Thoracic aorta (tissue), 2 donors: ENCODE measurements around the gene FAM47E. TPM values are rescaled to one million over a fixed set of nuclear protein-coding genes. Genes with fewer than 3 reads are reported as not detected.

Experiments used
- ATAC-seq: fragments of 150-250 bp; one replicate; pipeline ENCODE4 v1.8.0; 2017; ENCODE audit warnings: low read depth; ENCODE audit not compliant: insufficient number of reproducible peaks, low FRiP score
- DNase-seq: peaks from one replicate; pipeline ENCODE4 v3.0.0-alpha.2; 2020; ENCODE audit warnings: low spot score
- H3K27ac ChIP-seq, 2 donors: fragments of 200-600 bp; sonication (generic); 1 replicate in 1 of 2; 2 replicates in 1 of 2; pipeline ENCODE4 v1.5.1; 2016; ENCODE audit warnings: mild to moderate bottlenecking in 2 of 2, moderate library complexity in 2 of 2
- H3K27me3 ChIP-seq: fragments of 200-600 bp; sonication (generic); replicated peaks from 2 replicates; pipeline ENCODE4 v1.6.0; 2016; ENCODE audit warnings: mild to moderate bottlenecking; ENCODE audit not compliant: insufficient read depth
- H3K36me3 ChIP-seq: fragments of 200-600 bp; sonication (generic); one replicate; pipeline ENCODE4 v1.5.1; 2016
- H3K4me1 ChIP-seq, 2 donors: fragments of 200-600 bp; sonication (generic); 1 replicate in 1 of 2; 2 replicates in 1 of 2; pipeline versions ENCODE4 v1.5.1 to v1.6.0; 2016; ENCODE audit warnings: low read depth in 2 of 2, mild to moderate bottlenecking in 1 of 2; ENCODE audit not compliant: control insufficient read depth in 1 of 2
- H3K4me3 ChIP-seq: fragments of 200-600 bp; sonication (generic); 2 replicates; pipeline ENCODE4 v1.5.1; 2016; ENCODE audit warnings: mild to moderate bottlenecking
- H3K9me3 ChIP-seq: fragments of 200-600 bp; sonication (generic); 2 replicates; pipeline ENCODE4 v1.5.1; 2016
- CTCF ChIP-seq: fragments of 200-600 bp; sonication (generic); IDR thresholded peaks from one replicate; pipeline ENCODE4 v1.5.1; 2019; ENCODE audit warnings: antibody characterized with exemption
- total RNA-seq, 2 donors: library from RNA; depleted of rRNA; stranded (reverse); fragments of >200 nt; gene quantifications; one replicate each; pipeline versions ENCODE4 v1.1.0 to v1.2.3, GENCODE V29; 2016

FAM47E gene
- total RNA-seq, 2 donors from 2014 or later, result 0.42 to 0.54 TPM

- TF ChIP-seq CTCF, result no peak
- ATAC-seq, result no peak
- H3K36me3 ChIP-seq, result no peaks in the 10 kb centered on the region
- no peaks in the 10 kb centered on the region for H3K27me3 ChIP-seq
- H3K4me3 ChIP-seq, result no peak overlapping the region
- no peaks in the 10 kb centered on the region for H3K9me3 ChIP-seq
- DNase-seq, result no peak
- H3K4me1 ChIP-seq, result no peaks in the 10 kb centered on the region
- no peak overlapping the region for H3K27ac ChIP-seq
Measured at GRCh38 chr4:76226418-76226817, 25.1 kb upstream of the FAM47E start.

DNA sequence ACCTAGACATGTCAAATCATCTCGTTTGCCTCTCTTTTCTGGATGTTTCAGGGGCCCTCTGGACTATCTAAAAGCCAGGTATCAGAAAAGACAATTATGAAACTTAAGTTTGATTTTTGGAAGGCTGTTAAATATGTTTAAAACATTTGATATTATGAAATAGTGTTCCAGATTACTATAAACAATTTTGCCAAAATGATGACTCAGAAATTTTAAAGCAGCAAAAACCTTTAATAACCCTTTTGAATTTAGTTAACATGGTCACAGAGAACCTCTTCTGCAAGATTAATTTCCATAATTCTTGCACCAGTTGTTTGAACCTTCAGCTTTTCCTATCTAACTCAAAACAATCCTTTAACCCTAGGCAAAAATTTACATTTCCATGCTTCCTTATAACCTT lies 18.8 kb upstream of the FAM47E start:
- no peaks in the 10 kb centered on the region for H3K36me3 ChIP-seq
- no peaks in the 10 kb centered on the region for H3K9me3 ChIP-seq
- no peaks in the 10 kb centered on the region for H3K4me1 ChIP-seq
- TF ChIP-seq CTCF, result no peak
- DNase-seq (no peak), ATAC-seq (no peak)
- H3K27me3 ChIP-seq, result no peaks in the 10 kb centered on the region
- H3K4me3 ChIP-seq, result no peak overlapping the region
- H3K27ac ChIP-seq, result no peak overlapping the region

GRCh38 chr4:76233083-76233482 lies 18.4 kb upstream of the FAM47E start:
- H3K4me1 ChIP-seq, result no peaks in the 10 kb centered on the region
- no peaks in the 10 kb centered on the region for H3K9me3 ChIP-seq
- no peak for ATAC-seq
- H3K4me3 ChIP-seq, result no peak overlapping the region
- TF ChIP-seq CTCF, result no peak
- DNase-seq, result no peak
- no peak overlapping the region for H3K27ac ChIP-seq
- no peaks in the 10 kb centered on the region for H3K36me3 ChIP-seq
- no peaks in the 10 kb centered on the region for H3K27me3 ChIP-seq

- H3K27me3 ChIP-seq, result no peaks in the 10 kb centered on the region
- no peak for TF ChIP-seq CTCF
- H3K9me3 ChIP-seq, result no peaks in the 10 kb centered on the region
- no peak overlapping the region for H3K4me3 ChIP-seq
- H3K27ac ChIP-seq, result no peak overlapping the region
- peaks cover 0 to 3% of the 10 kb centered on the region in 2 donors for H3K4me1 ChIP-seq
- H3K36me3 ChIP-seq, result no peaks in the 10 kb centered on the region
- ATAC-seq (no peak), DNase-seq (no peak)
Measured at GRCh38 chr4:76233529-76233928, 18.0 kb upstream of the FAM47E start.

- DNase-seq (no peak), ATAC-seq (no peak)
- peaks cover 0 to 8% of the 10 kb centered on the region in 2 donors for H3K4me1 ChIP-seq
- no peak for TF ChIP-seq CTCF
- no peak overlapping the region for H3K27ac ChIP-seq
- H3K36me3 ChIP-seq, result no peaks in the 10 kb centered on the region
- no peaks in the 10 kb centered on the region for H3K27me3 ChIP-seq
- no peaks in the 10 kb centered on the region for H3K9me3 ChIP-seq
- H3K4me3 ChIP-seq, result no peak overlapping the region
Measured at GRCh38 chr4:76233967-76234678, 17.4 kb upstream of the FAM47E start.
